ENCODE measurements around the gene DOK5. TPM values are rescaled to one million over a fixed set of nuclear protein-coding genes. Genes with fewer than 3 reads are reported as not detected.

The DOK5 gene
- total and polyA plus RNA-seq, 10 of the 15 experiments (the other 5 are each of a cell fraction or from before 2014, with no cell fraction given): 0.03 TPM; not detected in 9

DNA sequence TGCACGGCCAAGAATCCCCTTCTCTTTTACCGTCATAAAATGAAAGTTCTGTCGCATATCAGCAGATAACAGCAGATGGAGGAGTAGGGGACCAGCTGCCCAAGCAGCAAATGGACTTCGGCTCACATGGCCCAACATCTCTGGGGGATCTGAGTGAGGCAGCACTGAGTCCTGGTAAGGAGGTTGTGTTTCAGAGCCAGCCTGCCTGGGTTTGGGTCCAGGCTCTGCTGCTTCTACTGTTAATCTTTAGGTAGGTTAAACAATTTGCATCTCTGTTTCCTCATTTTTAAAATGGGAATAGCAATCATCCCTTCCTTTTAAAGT lies 193.6 kb downstream of the DOK5 start:
- in situ Hi-C loops (cut with MboI) (no loop called here), intact Hi-C loops (cut with micrococcal nuclease; ENCODE audit: unreplicated experiment) (loop anchor here (10.0 kb wide), 1 partner anchor 316 kb away; no protein-coding TSS in a partner anchor)
- Histone ChIP-seq H3K9ac (ENCODE audit: control insufficient read depth, insufficient read depth, low read length) (no peak overlapping the region), H3K4me3 (no peak overlapping the region), H3K27ac (ENCODE audit: control insufficient read depth, insufficient read depth) (no peak overlapping the region), H3K4me2 (ENCODE audit: control insufficient read depth, insufficient read depth) (no peak overlapping the region), H2AFZ (ENCODE audit: control insufficient read depth, low read depth, low read length) (no peak overlapping the region), H4K20me1 (ENCODE audit: control insufficient read depth, insufficient read depth) (no peaks in the 10 kb centered on the region), H3K79me2 (ENCODE audit: control insufficient read depth, insufficient read depth, low read length) (no peaks in the 10 kb centered on the region), H3K9me3 (replicated peaks; ENCODE audit: control insufficient read depth, insufficient read depth, low read length) (no peaks in the 10 kb centered on the region), H3K4me1 (ENCODE audit: control insufficient read depth, insufficient read depth, low read length) (no peaks in the 10 kb centered on the region), H3K36me3 (ENCODE audit: control insufficient read depth in 2 of 2, insufficient read depth in 2 of 2, low read length in 1 of 2) (no peaks in the 10 kb centered on the region), H3K27me3 (replicated peaks in 1 of 2; ENCODE audit: control insufficient read depth in 2 of 2, insufficient read depth in 2 of 2, low read length in 1 of 2) (no peaks in the 10 kb centered on the region)
- POLR2A ChIA-PET: no interaction called here
- FAIRE-seq (no peak), DNase-seq (ENCODE audit: low read depth, low spot score) (no peak), ATAC-seq (no peak)
- TF ChIP-seq NFXL1 (IDR thresholded peaks at IDR 0.05; ENCODE audit: borderline replicate concordance) (peak; percentile 35; the same call in 1 of the 2 replicates), NR2C1 (IDR thresholded peaks at IDR 0.05) (no peak)
- 68% methylated on average over 4 of the region's 4 CpGs for WGBS (ENCODE audit: insufficient coverage, insufficient replicate concordance, low lambda C conversion rate, missing lambda C conversion rate)
- SMC1A ChIA-PET (ENCODE audit: uncharacterized antibody, unreplicated experiment): no interaction called here
- BruUV-seq (replicated peaks): no TSS peak
- RAD21 ChIA-PET (ENCODE audit: unreplicated experiment): no interaction called here
- CTCF ChIA-PET: interaction anchor here (0.7 to 2.5 kb wide), 6 partner anchors 10 to 1582 kb away, joined by 3 to 18 read pairs (median 4); no protein-coding TSS in a partner anchor

DNA sequence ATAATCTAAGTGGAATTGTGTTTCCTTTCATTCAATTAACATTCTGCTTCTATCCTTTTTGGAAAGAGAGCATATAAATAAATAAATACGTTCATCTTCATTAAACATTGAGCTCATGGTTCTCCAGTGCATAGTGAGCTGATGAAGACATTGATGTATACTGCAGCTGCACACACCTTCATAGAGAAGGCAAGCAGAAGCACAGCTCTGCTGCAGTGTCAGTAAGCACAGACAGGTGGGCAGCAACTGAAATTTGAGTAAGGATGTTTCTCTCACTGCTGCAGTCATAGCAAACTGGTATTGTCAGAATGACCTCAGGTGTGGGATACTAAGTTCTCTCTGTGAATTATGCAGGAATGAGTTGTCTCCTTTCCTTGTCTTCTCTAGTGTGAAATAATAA lies 202.9 kb downstream of the DOK5 start:
- no peak overlapping the region for H2AFZ ChIP-seq (ENCODE audit: control insufficient read depth, low read depth, low read length)
- in situ Hi-C loops (cut with MboI) (no loop called here), intact Hi-C loops (cut with micrococcal nuclease; ENCODE audit: unreplicated experiment) (loop anchor here (5.0 kb wide), 1 partner anchor 49 kb away; no protein-coding TSS in a partner anchor)
- ChIA-PET SMC1A (ENCODE audit: uncharacterized antibody, unreplicated experiment) (no interaction called here), RAD21 (ENCODE audit: unreplicated experiment) (no interaction called here), POLR2A (no interaction called here), CTCF (interaction anchor here (1.6 kb wide), 1 partner anchor 1570 kb away, joined by 3 read pairs; the partner anchor contains the start of gene MC3R)
- no peaks in the 10 kb centered on the region for H3K9me3 ChIP-seq (replicated peaks; ENCODE audit: control insufficient read depth, insufficient read depth, low read length)
- no peak overlapping the region for H3K4me2 ChIP-seq (ENCODE audit: control insufficient read depth, insufficient read depth)
- 0 out of 4 replicates have a peak, but pooled peaks cover 0 to 2% of the 10 kb centered on the region in 2 experiments for H3K27me3 ChIP-seq (replicated peaks in 1 of 2; ENCODE audit: control insufficient read depth in 2 of 2, insufficient read depth in 2 of 2, low read length in 1 of 2)
- DNase-seq (ENCODE audit: low read depth, low spot score): no peak
- H3K36me3 ChIP-seq (ENCODE audit: control insufficient read depth in 2 of 2, insufficient read depth in 2 of 2, low read length in 1 of 2): no peaks in the 10 kb centered on the region
- 0% methylated on average over 1 of the region's 1 CpG for WGBS (ENCODE audit: insufficient coverage, insufficient replicate concordance, low lambda C conversion rate, missing lambda C conversion rate)
- H4K20me1 ChIP-seq (ENCODE audit: control insufficient read depth, insufficient read depth): no peaks in the 10 kb centered on the region
- no peak overlapping the region for H3K4me3 ChIP-seq
- no peaks in the 10 kb centered on the region for H3K4me1 ChIP-seq (ENCODE audit: control insufficient read depth, insufficient read depth, low read length)
- H3K9ac ChIP-seq (ENCODE audit: control insufficient read depth, insufficient read depth, low read length): no peak overlapping the region
- ATAC-seq: no peak
- BruUV-seq (replicated peaks): no TSS peak
- no peak overlapping the region for H3K27ac ChIP-seq (ENCODE audit: control insufficient read depth, insufficient read depth)
- H3K79me2 ChIP-seq (ENCODE audit: control insufficient read depth, insufficient read depth, low read length): no peaks in the 10 kb centered on the region
- FAIRE-seq: no peak
- no peak for TF ChIP-seq JUNB (IDR thresholded peaks at IDR 0.05)
- no peak for TF ChIP-seq NRF1 (conservative IDR thresholded peaks at IDR 0.05; ENCODE audit: low read depth, low read length)
- TF ChIP-seq, protein P1, sequence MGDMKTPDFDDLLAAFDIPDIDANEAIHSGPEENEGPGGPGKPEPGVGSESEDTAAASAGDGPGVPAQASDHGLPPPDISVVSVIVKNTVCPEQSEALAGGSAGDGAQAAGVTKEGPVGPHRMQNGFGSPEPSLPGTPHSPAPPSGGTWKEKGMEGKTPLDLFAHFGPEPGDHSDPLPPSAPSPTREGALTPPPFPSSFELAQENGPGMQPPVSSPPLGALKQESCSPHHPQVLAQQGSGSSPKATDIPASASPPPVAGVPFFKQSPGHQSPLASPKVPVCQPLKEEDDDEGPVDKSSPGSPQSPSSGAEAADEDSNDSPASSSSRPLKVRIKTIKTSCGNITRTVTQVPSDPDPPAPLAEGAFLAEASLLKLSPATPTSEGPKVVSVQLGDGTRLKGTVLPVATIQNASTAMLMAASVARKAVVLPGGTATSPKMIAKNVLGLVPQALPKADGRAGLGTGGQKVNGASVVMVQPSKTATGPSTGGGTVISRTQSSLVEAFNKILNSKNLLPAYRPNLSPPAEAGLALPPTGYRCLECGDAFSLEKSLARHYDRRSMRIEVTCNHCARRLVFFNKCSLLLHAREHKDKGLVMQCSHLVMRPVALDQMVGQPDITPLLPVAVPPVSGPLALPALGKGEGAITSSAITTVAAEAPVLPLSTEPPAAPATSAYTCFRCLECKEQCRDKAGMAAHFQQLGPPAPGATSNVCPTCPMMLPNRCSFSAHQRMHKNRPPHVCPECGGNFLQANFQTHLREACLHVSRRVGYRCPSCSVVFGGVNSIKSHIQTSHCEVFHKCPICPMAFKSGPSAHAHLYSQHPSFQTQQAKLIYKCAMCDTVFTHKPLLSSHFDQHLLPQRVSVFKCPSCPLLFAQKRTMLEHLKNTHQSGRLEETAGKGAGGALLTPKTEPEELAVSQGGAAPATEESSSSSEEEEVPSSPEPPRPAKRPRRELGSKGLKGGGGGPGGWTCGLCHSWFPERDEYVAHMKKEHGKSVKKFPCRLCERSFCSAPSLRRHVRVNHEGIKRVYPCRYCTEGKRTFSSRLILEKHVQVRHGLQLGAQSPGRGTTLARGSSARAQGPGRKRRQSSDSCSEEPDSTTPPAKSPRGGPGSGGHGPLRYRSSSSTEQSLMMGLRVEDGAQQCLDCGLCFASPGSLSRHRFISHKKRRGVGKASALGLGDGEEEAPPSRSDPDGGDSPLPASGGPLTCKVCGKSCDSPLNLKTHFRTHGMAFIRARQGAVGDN (IDR thresholded peaks at IDR 0.05): no peak
- no peak for TF ChIP-seq HDGF (IDR thresholded peaks at IDR 0.05)
- TF ChIP-seq, protein P2, sequence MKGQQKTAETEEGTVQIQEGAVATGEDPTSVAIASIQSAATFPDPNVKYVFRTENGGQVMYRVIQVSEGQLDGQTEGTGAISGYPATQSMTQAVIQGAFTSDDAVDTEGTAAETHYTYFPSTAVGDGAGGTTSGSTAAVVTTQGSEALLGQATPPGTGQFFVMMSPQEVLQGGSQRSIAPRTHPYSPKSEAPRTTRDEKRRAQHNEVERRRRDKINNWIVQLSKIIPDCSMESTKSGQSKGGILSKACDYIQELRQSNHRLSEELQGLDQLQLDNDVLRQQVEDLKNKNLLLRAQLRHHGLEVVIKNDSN (IDR thresholded peaks at IDR 0.05; ENCODE audit: borderline replicate concordance, extremely low read length, insufficient read depth, low read depth, low read length): no peak
- TF ChIP-seq TARDBP (IDR thresholded peaks at IDR 0.05; ENCODE audit: borderline replicate concordance): no peak
- TF ChIP-seq NR2F1 (conservative IDR thresholded peaks at IDR 0.05): no peak
- no peak for TF ChIP-seq IKZF1 (conservative IDR thresholded peaks at IDR 0.05)
- no peak for TF ChIP-seq SREBF2 (IDR thresholded peaks at IDR 0.05; ENCODE audit: low read length)
- no peak for TF ChIP-seq BACH1 (IDR thresholded peaks at IDR 0.05; ENCODE audit: borderline replicate concordance)
- no peak for TF ChIP-seq RB1 (IDR thresholded peaks at IDR 0.05; ENCODE audit: borderline replicate concordance)
- TF ChIP-seq POLR2AphosphoS5 (IDR thresholded peaks at IDR 0.05; ENCODE audit: low read length): no peak
- no peak for TF ChIP-seq KAT2A (conservative IDR thresholded peaks at IDR 0.05; ENCODE audit: control insufficient read depth, low read depth, low read length)
- TF ChIP-seq POLR2AphosphoS2 (IDR thresholded peaks at IDR 0.05; ENCODE audit: low read depth, low read length): no peak
